Natural killer cell (primary cell): ENCODE measurements around the gene COL23A1. TPM values are rescaled to one million over a fixed set of nuclear protein-coding genes. Genes with fewer than 3 reads are reported as not detected.

Experiments used
- ATAC-seq, 3 donors: fragments of 150-1000 bp in 2 of 3; fragments of 200-7000 bp in 1 of 3; cut with Tn5 transposase; 1 replicate in 1 of 3; 2 replicates in 2 of 3; pipeline ENCODE4 v1.10.0; 2021; ENCODE audit warnings: mild to moderate bottlenecking in 2 of 3, moderate library complexity in 2 of 3
- DNase-seq, 2 donors: peaks; one replicate each; pipeline versions ENCODE4 v3.0.0 to v3.0.0-alpha.2; 2013 to 2021; ENCODE audit warnings: mixed read lengths in 1 of 2
- H3K27ac ChIP-seq: one replicate; pipeline ENCODE4 v1.5.1; 2013; ENCODE audit warnings: mild to moderate bottlenecking, low read length
- H3K27me3 ChIP-seq: one replicate; pipeline ENCODE4 v1.6.1; 2013; ENCODE audit warnings: low read length; ENCODE audit not compliant: control insufficient read depth, insufficient read depth
- H3K36me3 ChIP-seq: one replicate; pipeline ENCODE4 v1.6.1; 2013; ENCODE audit warnings: low read length; ENCODE audit not compliant: control insufficient read depth, insufficient read depth
- H3K4me1 ChIP-seq: one replicate; pipeline ENCODE4 v1.6.1; 2013; ENCODE audit warnings: low read length; ENCODE audit not compliant: control insufficient read depth, insufficient read depth
- H3K4me3 ChIP-seq: one replicate; pipeline ENCODE4 v1.5.1; 2013; ENCODE audit warnings: low read length
- H3K9me3 ChIP-seq: one replicate; pipeline ENCODE4 v1.6.1; 2013; ENCODE audit warnings: low read length; ENCODE audit not compliant: control insufficient read depth, insufficient read depth
- H3K27ac Mint-ChIP-seq, 2 donors: one replicate each; pipeline ENCODE4 v1.8.0; 2022; ENCODE audit warnings: mild to moderate bottlenecking in 2 of 2, mixed read lengths in 2 of 2, moderate library complexity in 1 of 2
- H3K27me3 Mint-ChIP-seq, 2 donors: one replicate each; pipeline ENCODE4 v1.8.0; 2022; ENCODE audit warnings: low read depth in 2 of 2, mixed read lengths in 2 of 2
- H3K36me3 Mint-ChIP-seq: one replicate; pipeline ENCODE4 v1.8.0; 2022; ENCODE audit warnings: mixed read lengths
- H3K4me1 Mint-ChIP-seq, 2 donors: one replicate each; pipeline ENCODE4 v1.8.0; 2022; ENCODE audit warnings: mixed read lengths in 2 of 2
- H3K4me3 Mint-ChIP-seq: one replicate; pipeline ENCODE4 v1.8.0; 2022; ENCODE audit warnings: mild to moderate bottlenecking, moderate library complexity, mixed read lengths
- H3K9me3 Mint-ChIP-seq, 2 donors: one replicate each; pipeline ENCODE4 v1.8.0; 2022; ENCODE audit warnings: mixed read lengths in 2 of 2
- CTCF ChIP-seq: fragments of 200-600 bp; IDR thresholded peaks from one replicate; pipeline ENCODE4 v1.8.0; 2022; ENCODE audit warnings: antibody characterized with exemption
- WGBS: methylation state at CpG from one replicate; pipeline ENCODE4 v1.1.7; 2013; ENCODE audit warnings: missing lambda C conversion rate; ENCODE audit not compliant: insufficient coverage; 5-methylcytosine and 5-hydroxymethylcytosine counted together
- intact Hi-C: fragments of 100-400 bp; cut with micrococcal nuclease; formaldehyde crosslinking; loops from one replicate; pipeline ENCODE4 v1.14.2; 2022
- total RNA-seq, 4 donors: library from RNA; stranded (reverse); fragments of 120-200 nt in 1 of 4; gene quantifications; one replicate each; pipeline versions ENCODE4 v1.2.3 to v1.2.4, GENCODE V29; 2013 to 2022

Gene COL23A1
- total RNA-seq, 3 donors from 2014 or later (not counting 1 experiment from before 2014, with no cell fraction given) = 0.15 TPM; not detected in 2

DNA sequence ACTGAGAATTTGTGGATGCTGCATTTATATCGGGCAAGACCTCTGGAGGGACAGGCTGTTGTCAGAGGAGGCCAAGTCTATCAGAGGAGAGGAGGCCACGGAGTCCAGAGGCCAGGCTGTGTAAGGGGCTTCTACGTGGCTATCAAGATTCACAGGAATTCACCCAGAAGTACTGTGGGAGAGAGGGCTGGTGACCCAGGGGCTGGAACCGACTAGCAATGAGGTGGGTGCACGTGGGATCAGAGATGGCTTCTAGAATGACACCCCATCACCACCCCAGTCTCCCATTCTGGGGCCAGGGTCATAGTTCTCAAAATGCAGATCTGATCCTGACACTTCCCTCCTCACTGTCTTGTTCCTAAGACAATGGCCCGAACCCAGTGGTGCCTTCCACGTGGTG lies 296.4 kb downstream of the COL23A1 start:
- Histone ChIP-seq H3K4me3 (no peak overlapping the region), H3K36me3 (no peaks in the 10 kb centered on the region), H3K27me3 (no peaks in the 10 kb centered on the region), H3K27ac (no peak overlapping the region), H3K9me3 (no peaks in the 10 kb centered on the region), H3K4me1 (no peaks in the 10 kb centered on the region)
- intact Hi-C loops = no loop called here
- Mint-ChIP-seq H3K4me1 (no peaks in the 10 kb centered on the region), H3K4me3 (no peak overlapping the region), H3K36me3 (no peaks in the 10 kb centered on the region), H3K27ac (no peak overlapping the region), H3K27me3 (peaks cover 8 to 30% of the 10 kb centered on the region in 2 donors), H3K9me3 (no peaks in the 10 kb centered on the region)
- no peak for TF ChIP-seq CTCF
- no peak for DNase-seq
- no peak for ATAC-seq
- 83% methylated on average over 7 of the region's 7 CpGs for WGBS

- intact Hi-C loops = no loop called here
Measured at GRCh38 chr5:178293400-178293799, 296.8 kb downstream of the COL23A1 start.

GRCh38 chr5:178292826-178293205 lies 297.4 kb downstream of the COL23A1 start:
- Histone ChIP-seq H3K4me1 (no peaks in the 10 kb centered on the region), H3K9me3 (no peaks in the 10 kb centered on the region), H3K27ac (no peak overlapping the region), H3K27me3 (no peaks in the 10 kb centered on the region), H3K4me3 (no peak overlapping the region), H3K36me3 (no peaks in the 10 kb centered on the region)
- Mint-ChIP-seq H3K9me3 (no peaks in the 10 kb centered on the region), H3K36me3 (no peaks in the 10 kb centered on the region), H3K27me3 (peaks cover 11 to 34% of the 10 kb centered on the region in 2 donors), H3K4me1 (no peaks in the 10 kb centered on the region), H3K4me3 (no peak overlapping the region), H3K27ac (no peak overlapping the region)
- 80% methylated on average over 3 of the region's 3 CpGs for WGBS
- no peak for TF ChIP-seq CTCF
- ATAC-seq (no peak), DNase-seq (no peak)
- intact Hi-C loops = no loop called here

More at GRCh38 chr5:178293400-178293799, 296.8 kb downstream of the COL23A1 start:
- Mint-ChIP-seq H3K36me3 (no peaks in the 10 kb centered on the region), H3K4me1 (no peaks in the 10 kb centered on the region), H3K4me3 (no peak overlapping the region), H3K27ac (no peak overlapping the region), H3K9me3 (no peaks in the 10 kb centered on the region), H3K27me3 (peaks cover 8 to 30% of the 10 kb centered on the region in 2 donors)
- Histone ChIP-seq H3K27me3 (no peaks in the 10 kb centered on the region), H3K4me3 (no peak overlapping the region), H3K36me3 (no peaks in the 10 kb centered on the region), H3K9me3 (no peaks in the 10 kb centered on the region), H3K27ac (no peak overlapping the region), H3K4me1 (no peaks in the 10 kb centered on the region)
- no peak for TF ChIP-seq CTCF
- DNase-seq (no peak), ATAC-seq (no peak)
- WGBS = 70% methylated on average over 6 of the region's 6 CpGs
